22Rv1 (cell line): ENCODE data around the gene FBXW12.

Source experiments
- H3K27ac ChIP-seq: fragments of 450-650 bp; 2 replicates; pipeline ENCODE4 v1.5.1; 2017
- CTCF ChIP-seq: fragments of 450-650 bp; IDR thresholded peaks from 2 replicates; pipeline ENCODE4 v1.5.1; 2017; ENCODE audit warnings: mild to moderate bottlenecking
- ZFX ChIP-seq: fragments of 450-650 bp; IDR thresholded peaks from 2 replicates; pipeline ENCODE4 v1.6.1; 2017; ENCODE audit warnings: antibody characterized with exemption, borderline replicate concordance

Gene FBXW12

GRCh38 chr3:48431224-48432029 lies 59.4 kb downstream of the FBXW12 start:
- TF ChIP-seq ZFX (no peak), CTCF (no peak)
- peak overlapping the region; percentile 94 for H3K27ac ChIP-seq

GRCh38 chr3:48432411-48433371 lies 60.7 kb downstream of the FBXW12 start:
- H3K27ac ChIP-seq = peak overlapping the region; percentile 94
- TF ChIP-seq ZFX = no peak
- TF ChIP-seq CTCF = peak; percentile 54

- no peak overlapping the region for H3K27ac ChIP-seq
- TF ChIP-seq ZFX = no peak
- TF ChIP-seq CTCF = no peak
Measured at GRCh38 chr3:48433472-48434118, 61.6 kb downstream of the FBXW12 start.

- no peak for TF ChIP-seq CTCF
- no peak for TF ChIP-seq ZFX
- no peak overlapping the region for H3K27ac ChIP-seq
Measured at GRCh38 chr3:48434591-48435222, 62.7 kb downstream of the FBXW12 start.

- TF ChIP-seq CTCF (no peak), ZFX (no peak)
- H3K27ac ChIP-seq = no peak overlapping the region
Measured at GRCh38 chr3:48435223-48435595, 63.2 kb downstream of the FBXW12 start.

GRCh38 chr3:48435774-48436476 lies 63.9 kb downstream of the FBXW12 start:
- TF ChIP-seq CTCF (peak; percentile 100), ZFX (no peak)
- H3K27ac ChIP-seq = no peak overlapping the region
